ENCODE measurements around the gene COL8A2. TPM values are rescaled to one million over a fixed set of nuclear protein-coding genes. Genes with fewer than 3 reads are reported as not detected.

Gene COL8A2
- total RNA-seq, 2 experiments from 2014 or later, result 0.07 TPM; not detected in 1

GRCh38 chr1:36148821-36149236 is 23.8 kb upstream of the COL8A2 start:
- Mint-ChIP-seq H3K27me3 (ENCODE audit: low read depth) (no peaks in the 10 kb centered on the region), H3K27ac (peak overlapping the region; percentile 88), H3K9me3 (no peaks in the 10 kb centered on the region), H3K4me1 (ENCODE audit: low read depth) (peaks cover 67% of the 10 kb centered on the region), H3K4me3 (peak overlapping the region; percentile 99), H3K36me3 (ENCODE audit: low read depth) (peaks cover 2% of the 10 kb centered on the region)
- CTCF ChIA-PET, result interaction anchor here (0.7 to 5.0 kb wide), 20 partner anchors 9 to 263 kb away, joined by 3 to 89 read pairs (median 8); partner anchors contain the start of gene THRAP3
- no peak for DNase-seq
- intact Hi-C loops (cut with micrococcal nuclease), result loop anchor here (1.0 to 2.0 kb wide), 15 partner anchors 8 to 315 kb away; partner anchors contain the start of genes AGO1, AGO3, MRPS15 and THRAP3

GRCh38 chr1:36144413-36144812 is 19.4 kb upstream of the COL8A2 start:
- Mint-ChIP-seq H3K27me3 (ENCODE audit: low read depth) (no peaks in the 10 kb centered on the region), H3K4me1 (ENCODE audit: low read depth) (peaks cover 58% of the 10 kb centered on the region), H3K36me3 (ENCODE audit: low read depth) (peaks cover 2% of the 10 kb centered on the region), H3K27ac (no peak overlapping the region), H3K4me3 (no peak overlapping the region), H3K9me3 (no peaks in the 10 kb centered on the region)
- CTCF ChIA-PET, result interaction anchor here (0.6 to 1.7 kb wide), 6 partner anchors 9 to 225 kb away, joined by 3 to 7 read pairs (median 4); no protein-coding TSS in a partner anchor
- intact Hi-C loops (cut with micrococcal nuclease), result no loop called here
- DNase-seq, result no peak

GRCh38 chr1:36143424-36143823 is 18.4 kb upstream of the COL8A2 start:
- peaks cover 53% of the 10 kb centered on the region for H3K4me1 Mint-ChIP-seq (ENCODE audit: low read depth)
- H3K9me3 Mint-ChIP-seq, result no peaks in the 10 kb centered on the region
- peaks cover 2% of the 10 kb centered on the region for H3K36me3 Mint-ChIP-seq (ENCODE audit: low read depth)
- H3K4me3 Mint-ChIP-seq, result no peak overlapping the region
- no peak overlapping the region for H3K27ac Mint-ChIP-seq
- no peaks in the 10 kb centered on the region for H3K27me3 Mint-ChIP-seq (ENCODE audit: low read depth)
- DNase-seq, result no peak
- intact Hi-C loops (cut with micrococcal nuclease), result no loop called here
- CTCF ChIA-PET, result interaction anchor here (1.9 kb wide), 1 partner anchor 45 kb away, joined by 4 read pairs; no protein-coding TSS in a partner anchor

GRCh38 chr1:36142121-36142520 is 17.1 kb upstream of the COL8A2 start:
- CTCF ChIA-PET, result interaction anchor here (0.6 to 1.9 kb wide), 3 partner anchors 40 to 47 kb away, joined by 3 to 4 read pairs (median 3); no protein-coding TSS in a partner anchor
- H3K27ac Mint-ChIP-seq, result no peak overlapping the region
- no peak overlapping the region for H3K4me3 Mint-ChIP-seq
- peaks cover 43% of the 10 kb centered on the region for H3K4me1 Mint-ChIP-seq (ENCODE audit: low read depth)
- no peak for DNase-seq
- no peaks in the 10 kb centered on the region for H3K9me3 Mint-ChIP-seq
- H3K27me3 Mint-ChIP-seq (ENCODE audit: low read depth), result no peaks in the 10 kb centered on the region
- peaks cover 1% of the 10 kb centered on the region for H3K36me3 Mint-ChIP-seq (ENCODE audit: low read depth)
- intact Hi-C loops (cut with micrococcal nuclease), result no loop called here

- intact Hi-C loops (cut with micrococcal nuclease), result no loop called here
- CTCF ChIA-PET, result interaction anchor here (0.9 to 1.5 kb wide), 2 partner anchors 10 to 49 kb away, joined by 3 to 5 read pairs; partner anchors contain the start of gene TRAPPC3
- DNase-seq, result no peak
- no peaks in the 10 kb centered on the region for H3K9me3 Mint-ChIP-seq
- peak overlapping the region; percentile 0 for H3K27ac Mint-ChIP-seq
- no peaks in the 10 kb centered on the region for H3K36me3 Mint-ChIP-seq (ENCODE audit: low read depth)
- peaks cover 33% of the 10 kb centered on the region for H3K4me1 Mint-ChIP-seq (ENCODE audit: low read depth)
- H3K27me3 Mint-ChIP-seq (ENCODE audit: low read depth), result no peaks in the 10 kb centered on the region
- H3K4me3 Mint-ChIP-seq, result no peak overlapping the region
These were observed 14.5 kb upstream of the COL8A2 start for GRCh38 chr1:36139521-36139920.

- peaks cover 22% of the 10 kb centered on the region for H3K4me1 Mint-ChIP-seq (ENCODE audit: low read depth)
- H3K36me3 Mint-ChIP-seq (ENCODE audit: low read depth), result no peaks in the 10 kb centered on the region
- intact Hi-C loops (cut with micrococcal nuclease), result no loop called here
- H3K4me3 Mint-ChIP-seq, result no peak overlapping the region
- H3K27me3 Mint-ChIP-seq (ENCODE audit: low read depth), result no peaks in the 10 kb centered on the region
- no peaks in the 10 kb centered on the region for H3K9me3 Mint-ChIP-seq
- CTCF ChIA-PET, result interaction anchor here (1.6 kb wide), 1 partner anchor 50 kb away, joined by 5 read pairs; no protein-coding TSS in a partner anchor
- DNase-seq, result no peak
- no peak overlapping the region for H3K27ac Mint-ChIP-seq
These were observed 12.8 kb upstream of the COL8A2 start for GRCh38 chr1:36137776-36138175.

GRCh38 chr1:36137226-36137625 is 12.2 kb upstream of the COL8A2 start:
- H3K9me3 Mint-ChIP-seq, result no peaks in the 10 kb centered on the region
- CTCF ChIA-PET, result interaction anchor here (1.6 kb wide), 1 partner anchor 51 kb away, joined by 5 read pairs; no protein-coding TSS in a partner anchor
- no peak overlapping the region for H3K4me3 Mint-ChIP-seq

GRCh38 chr1:36136535-36136934 is 11.5 kb upstream of the COL8A2 start:
- Mint-ChIP-seq H3K4me3 (no peak overlapping the region), H3K27me3 (ENCODE audit: low read depth) (no peaks in the 10 kb centered on the region), H3K9me3 (no peaks in the 10 kb centered on the region), H3K4me1 (ENCODE audit: low read depth) (peaks cover 14% of the 10 kb centered on the region), H3K27ac (no peak overlapping the region), H3K36me3 (ENCODE audit: low read depth) (no peaks in the 10 kb centered on the region)
- intact Hi-C loops (cut with micrococcal nuclease), result no loop called here
- DNase-seq, result no peak
- CTCF ChIA-PET, result interaction anchor here (3.9 kb wide), 1 partner anchor 43 kb away, joined by 23 read pairs; no protein-coding TSS in a partner anchor

More at GRCh38 chr1:36137226-36137625, 12.2 kb upstream of the COL8A2 start:
- Mint-ChIP-seq H3K27me3 (ENCODE audit: low read depth) (no peaks in the 10 kb centered on the region), H3K27ac (no peak overlapping the region), H3K36me3 (ENCODE audit: low read depth) (no peaks in the 10 kb centered on the region), H3K4me1 (ENCODE audit: low read depth) (peaks cover 19% of the 10 kb centered on the region)
- intact Hi-C loops (cut with micrococcal nuclease), result no loop called here
- no peak for DNase-seq

GRCh38 chr1:36135796-36136195 is 10.8 kb upstream of the COL8A2 start:
- H3K27ac Mint-ChIP-seq, result no peak overlapping the region

GRCh38 chr1:36135330-36135667 is 10.3 kb upstream of the COL8A2 start:
- Mint-ChIP-seq H3K27ac (no peak overlapping the region), H3K27me3 (ENCODE audit: low read depth) (no peaks in the 10 kb centered on the region)
- CTCF ChIA-PET, result interaction anchor here (0.6 to 3.9 kb wide), 18 partner anchors 10 to 676 kb away, joined by 3 to 61 read pairs (median 5); partner anchors contain the start of gene TRAPPC3

More at GRCh38 chr1:36135796-36136195, 10.8 kb upstream of the COL8A2 start:
- no peak for DNase-seq
- no peaks in the 10 kb centered on the region for H3K27me3 Mint-ChIP-seq (ENCODE audit: low read depth)
- H3K9me3 Mint-ChIP-seq, result no peaks in the 10 kb centered on the region
- no peaks in the 10 kb centered on the region for H3K36me3 Mint-ChIP-seq (ENCODE audit: low read depth)
- no peak overlapping the region for H3K4me3 Mint-ChIP-seq
- H3K4me1 Mint-ChIP-seq (ENCODE audit: low read depth), result peaks cover 7% of the 10 kb centered on the region
- intact Hi-C loops (cut with micrococcal nuclease), result no loop called here
- CTCF ChIA-PET, result interaction anchor here (0.9 to 3.9 kb wide), 8 partner anchors 9 to 196 kb away, joined by 3 to 61 read pairs (median 8); no protein-coding TSS in a partner anchor

GRCh38 chr1:36134505-36135329 is 9.7 kb upstream of the COL8A2 start:
- DNase-seq, result peak; percentile 57
- Mint-ChIP-seq H3K27me3 (ENCODE audit: low read depth) (no peaks in the 10 kb centered on the region), H3K27ac (no peak overlapping the region), H3K36me3 (ENCODE audit: low read depth) (no peaks in the 10 kb centered on the region), H3K4me1 (ENCODE audit: low read depth) (peaks cover 2% of the 10 kb centered on the region), H3K9me3 (no peaks in the 10 kb centered on the region), H3K4me3 (no peak overlapping the region)
- intact Hi-C loops (cut with micrococcal nuclease), result loop anchor here (1.0 kb wide), 1 partner anchor 35 kb away; no protein-coding TSS in a partner anchor
- CTCF ChIA-PET, result interaction anchor here (0.6 to 3.9 kb wide), 23 partner anchors 10 to 675 kb away, joined by 3 to 61 read pairs (median 5); partner anchors contain the start of gene TRAPPC3

More at GRCh38 chr1:36135330-36135667, 10.3 kb upstream of the COL8A2 start:
- H3K4me3 Mint-ChIP-seq, result no peak overlapping the region
- peaks cover 2% of the 10 kb centered on the region for H3K4me1 Mint-ChIP-seq (ENCODE audit: low read depth)
- no peak for DNase-seq
- no peaks in the 10 kb centered on the region for H3K9me3 Mint-ChIP-seq
- no peaks in the 10 kb centered on the region for H3K36me3 Mint-ChIP-seq (ENCODE audit: low read depth)
- intact Hi-C loops (cut with micrococcal nuclease), result no loop called here

- no peak for DNase-seq
- Mint-ChIP-seq H3K4me3 (no peak overlapping the region), H3K27ac (no peak overlapping the region), H3K36me3 (ENCODE audit: low read depth) (no peaks in the 10 kb centered on the region), H3K9me3 (no peaks in the 10 kb centered on the region), H3K27me3 (ENCODE audit: low read depth) (no peaks in the 10 kb centered on the region), H3K4me1 (ENCODE audit: low read depth) (peaks cover 2% of the 10 kb centered on the region)
- intact Hi-C loops (cut with micrococcal nuclease), result loop anchor here (1.0 kb wide), 1 partner anchor 35 kb away; no protein-coding TSS in a partner anchor
- CTCF ChIA-PET, result interaction anchor here (0.6 to 3.9 kb wide), 14 partner anchors 12 to 166 kb away, joined by 3 to 61 read pairs (median 6); partner anchors contain the start of gene TRAPPC3
These were observed 9.0 kb upstream of the COL8A2 start for GRCh38 chr1:36134031-36134430.
